GM19438 (cell line): ENCODE measurements around the gene NUBPL.

ENCODE experiments used
- ATAC-seq: cut with Tn5 transposase; IDR thresholded peaks from one replicate; pipeline ENCODE4 v1.9.1; 2021; ENCODE audit warnings: low read depth; ENCODE audit not compliant: unreplicated experiment

Gene NUBPL

DNA sequence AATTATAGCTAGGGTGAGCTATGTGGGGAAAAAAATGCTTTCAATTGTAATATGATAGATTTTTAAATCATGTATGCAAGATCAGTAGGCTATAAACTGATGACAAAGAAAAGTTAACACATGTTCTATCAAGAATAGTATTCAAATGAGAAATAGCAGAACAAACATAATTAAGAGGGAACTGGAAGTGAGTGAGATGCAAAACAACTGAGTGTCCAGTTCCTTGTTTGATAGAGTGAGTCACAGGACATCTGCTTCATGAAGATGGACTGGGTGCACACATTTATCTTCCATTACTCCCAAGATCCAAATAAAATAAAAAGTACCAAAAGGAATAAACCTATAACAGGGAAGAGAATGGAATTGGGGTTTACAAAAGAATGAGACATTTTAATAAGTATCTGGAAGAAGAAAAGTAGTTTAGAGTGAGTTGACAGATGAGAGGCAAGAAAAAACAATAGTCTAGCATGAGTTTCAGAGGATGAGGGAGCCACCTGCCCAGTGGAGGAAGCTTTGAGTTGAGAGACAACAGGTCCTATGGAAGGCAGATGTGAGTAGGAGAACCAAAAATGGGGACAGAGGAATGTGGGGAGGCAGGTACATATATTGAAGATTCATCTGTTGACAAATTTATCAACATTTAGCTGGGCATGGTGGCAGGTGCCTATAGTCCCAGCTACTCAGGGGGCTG is 337.8 kb downstream of the NUBPL start:
- ATAC-seq, result no peak

DNA sequence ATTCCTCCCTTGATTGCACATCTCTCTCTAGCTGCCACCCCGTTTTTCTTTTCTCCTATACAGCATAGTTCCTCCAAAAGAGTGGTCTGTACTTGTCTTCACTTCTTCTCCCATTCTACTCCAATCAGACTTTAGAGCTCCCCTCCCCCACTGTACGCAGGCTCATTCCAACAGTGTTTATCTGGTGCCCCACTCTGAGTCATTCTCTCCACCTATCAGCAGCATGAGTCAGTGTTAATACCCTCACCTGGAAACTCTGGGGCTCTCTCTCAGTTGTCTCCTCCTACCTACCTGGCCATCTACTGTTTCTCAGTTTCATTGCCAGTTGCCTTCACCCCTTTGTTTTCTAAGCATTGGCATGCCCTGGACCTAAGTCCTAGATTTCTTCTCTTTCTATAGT is 340.8 kb downstream of the NUBPL start:
- ATAC-seq, result no peak

DNA sequence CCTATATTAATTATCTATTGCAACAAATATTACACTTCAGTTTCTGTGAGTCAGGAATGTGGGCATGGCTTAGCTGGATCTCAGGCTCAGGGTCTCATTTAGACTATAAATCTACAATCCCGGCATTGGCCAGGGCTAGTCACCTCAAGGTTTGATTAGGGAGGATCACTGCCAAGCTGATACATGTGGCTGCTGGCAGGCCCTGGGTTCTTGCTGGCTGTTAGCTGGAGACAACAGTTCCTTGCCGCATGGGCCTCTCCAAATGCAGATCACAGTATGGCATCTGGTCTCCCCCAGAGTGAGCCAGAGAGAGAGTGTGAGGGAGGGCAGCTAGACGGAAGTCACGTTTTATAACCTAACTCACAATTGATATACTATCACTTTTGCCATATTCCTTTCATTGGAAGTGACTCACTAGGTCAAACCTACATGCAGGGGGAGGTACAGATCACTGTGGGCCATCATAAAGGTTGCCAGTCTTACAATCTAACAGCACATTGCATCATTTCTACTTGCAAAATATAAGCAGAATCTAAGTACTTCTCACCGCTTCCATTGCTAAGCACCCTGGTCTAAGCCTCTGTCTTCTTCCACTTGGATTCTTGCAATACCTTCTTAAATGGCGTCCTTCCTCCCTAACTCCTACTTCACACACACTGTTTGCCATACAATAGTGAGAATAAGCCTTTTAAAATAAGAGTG is 341.9 kb downstream of the NUBPL start:
- no peak for ATAC-seq

DNA sequence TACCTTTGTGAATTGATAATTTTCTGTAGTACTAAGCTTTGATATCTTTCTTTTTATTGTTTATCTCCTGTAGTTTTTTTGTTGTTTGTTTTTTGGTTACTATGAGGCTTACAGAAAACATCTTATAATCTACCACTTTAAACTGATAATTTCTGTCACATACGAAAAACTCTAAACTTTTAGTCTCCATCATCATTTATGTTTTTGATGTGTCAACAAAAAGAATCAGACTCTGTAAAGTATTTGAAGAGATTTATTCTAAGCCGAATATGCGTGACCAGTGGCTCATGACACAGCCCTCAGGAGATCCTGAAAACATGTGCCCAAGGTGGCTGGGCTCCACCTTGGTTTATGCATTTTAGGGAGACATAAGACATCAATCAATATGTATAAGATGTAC is 348.8 kb downstream of the NUBPL start:
- no peak for ATAC-seq
